Lung microvascular endothelial cell (primary cell): ENCODE measurements around the gene MAST3. TPM values are rescaled to one million over a fixed set of nuclear protein-coding genes. Genes with fewer than 3 reads are reported as not detected.
A peak's percentile ranks its signal among the peaks of the same experiment; 100 is the strongest.
"Not testable (repeated sequence)": the region's sequence is repeated elsewhere in the genome, so short reads cannot be mapped to it uniquely, and the experiment has no call there.

Source experiments
- DNase-seq, 2 donors: peaks; one replicate each; pipeline versions ENCODE4 v3.0.0 to v3.0.0-alpha.2; 2010; ENCODE audit warnings: low read depth in 2 of 2
- total RNA-seq: library from RNA; depleted of rRNA; stranded (reverse); fragments of >200 nt; gene quantifications from 2 replicates; pipeline ENCODE4 v1.2.1, GENCODE V29; 2014

MAST3 gene
- total RNA-seq, 1 donor from 2014 or later, result 2.0 TPM

DNA sequence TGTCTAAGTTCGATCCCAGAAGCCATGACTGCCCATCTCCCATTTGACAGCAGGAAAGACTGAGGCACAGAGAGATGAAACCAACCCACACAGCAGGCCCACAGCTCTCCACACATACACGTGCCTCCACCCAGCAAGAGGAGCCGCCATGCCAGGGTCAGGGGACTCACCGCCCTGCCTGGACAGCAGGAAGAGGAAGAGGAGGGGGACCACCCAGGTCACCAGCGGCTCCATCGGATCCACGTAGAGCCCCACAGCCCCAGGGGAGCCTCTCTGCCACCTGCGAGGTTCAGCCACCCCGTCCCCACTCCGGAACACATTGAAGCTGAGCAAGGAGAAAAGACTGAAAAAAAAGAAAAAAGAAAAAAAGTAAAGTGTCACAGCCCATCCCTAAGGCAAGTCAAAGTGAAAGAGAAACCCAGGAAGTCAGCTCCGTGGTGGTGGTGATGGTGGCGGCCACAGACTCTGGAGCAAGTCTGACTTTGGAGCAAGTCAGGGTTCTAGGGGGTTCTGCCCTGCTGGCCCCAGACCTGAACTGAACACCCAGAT, 10.9 kb upstream of the MAST3 start, which contains the start of gene IL12RB1:
Gene IL12RB1, minus strand, starts transcription at position 345 of the 549 bp plus-strand sequence. Its CDS starts 111 bp downstream, at position 234.
- DNase-seq, result no peak

DNA sequence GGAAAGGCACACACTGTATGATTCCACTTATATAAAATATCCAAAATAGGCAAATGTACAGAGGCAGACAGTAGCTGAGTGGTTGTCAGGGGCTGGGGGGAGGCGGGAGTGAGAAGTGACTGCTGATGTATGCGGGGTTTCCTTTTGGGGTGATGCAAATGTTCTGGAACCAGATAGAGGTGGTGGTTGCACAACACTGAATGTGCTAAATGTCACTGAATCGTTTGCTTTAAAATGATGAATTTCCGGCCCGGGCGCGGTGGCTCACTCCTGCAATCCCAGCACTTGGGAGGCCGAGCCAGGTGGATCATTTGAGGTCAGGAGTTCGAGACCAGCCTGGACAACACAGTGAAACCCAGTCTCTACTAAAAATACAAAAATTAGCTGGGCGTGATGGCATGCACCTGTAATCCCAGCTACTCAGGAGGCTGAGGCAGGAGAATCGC, 8.5 kb upstream of the MAST3 start:
- peak in 1 of 2 donors; percentile 30 for DNase-seq

DNA sequence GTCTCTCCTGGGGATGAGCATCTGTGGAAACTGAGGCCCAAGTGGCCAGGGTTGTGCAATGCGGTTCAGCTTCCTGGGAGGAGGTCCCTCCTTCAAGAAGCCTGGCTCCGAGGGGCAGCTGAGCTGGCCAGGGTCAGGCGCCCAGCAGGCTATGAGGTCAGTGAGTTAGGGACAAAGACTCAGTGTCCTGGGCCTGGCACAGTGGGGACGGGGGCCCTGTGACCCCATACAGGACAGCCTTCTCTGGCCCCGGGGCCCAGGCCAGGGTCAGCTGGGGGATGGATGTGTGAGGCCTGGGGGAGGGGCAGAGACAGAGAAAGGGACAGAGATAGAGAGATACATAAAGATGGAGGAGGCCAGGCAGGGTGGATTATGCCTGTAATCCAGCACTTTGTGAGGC, 7.9 kb upstream of the MAST3 start:
- no peak for DNase-seq

DNA sequence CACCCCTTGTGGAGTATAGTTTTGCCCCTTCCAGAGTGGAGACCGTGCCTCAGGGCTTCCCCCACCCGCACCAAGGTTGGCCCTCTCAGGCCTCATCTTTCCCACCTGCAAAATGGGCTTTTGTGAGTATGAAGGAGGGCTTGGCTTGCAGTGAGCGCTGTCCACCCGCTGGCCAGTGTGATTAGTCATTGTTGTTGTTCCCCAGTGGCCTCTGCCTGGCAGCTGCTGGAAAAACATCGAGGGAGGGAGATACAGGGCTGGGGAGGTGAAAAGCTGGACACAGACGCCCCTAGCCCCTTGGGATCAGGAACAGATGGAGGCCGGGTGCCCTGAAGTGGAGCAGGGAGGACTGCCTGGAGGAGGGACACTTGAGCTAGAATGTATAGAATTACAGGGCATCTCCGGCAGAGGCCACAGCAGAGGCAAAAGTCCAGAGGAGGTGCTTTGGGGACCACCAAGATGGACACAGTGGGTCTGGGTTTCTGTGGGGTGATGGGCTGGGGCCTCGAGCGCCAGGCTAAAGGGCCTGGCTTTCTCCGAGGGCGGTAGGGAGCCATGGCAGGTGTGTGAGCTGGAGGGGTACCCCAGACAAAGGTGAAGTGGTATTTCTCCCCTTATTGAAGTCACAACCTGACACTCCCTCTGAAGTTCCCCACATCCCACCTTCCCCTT, 6.9 kb upstream of the MAST3 start:
- DNase-seq, result peak; percentile 23 to 72

DNA sequence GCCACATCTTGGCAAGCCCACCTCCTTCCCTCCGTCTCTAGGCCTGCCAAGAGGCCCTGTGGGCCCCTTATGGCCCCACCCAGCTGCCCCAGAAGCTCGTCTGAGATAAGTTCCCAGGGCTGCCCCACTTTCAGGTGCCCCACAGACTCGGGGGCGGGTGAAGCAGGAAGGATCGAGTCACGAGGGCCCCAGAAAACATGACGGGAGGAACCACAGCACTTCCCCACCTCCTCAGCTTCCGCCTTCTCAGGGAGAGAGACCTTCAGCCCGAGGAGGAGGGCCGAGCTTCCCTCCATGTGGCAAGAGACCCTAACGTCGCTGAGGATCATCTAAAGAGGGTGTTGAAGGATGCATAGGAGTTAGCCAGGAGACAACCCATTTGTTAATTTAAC, 6.4 kb upstream of the MAST3 start:
- no peak for DNase-seq

DNA sequence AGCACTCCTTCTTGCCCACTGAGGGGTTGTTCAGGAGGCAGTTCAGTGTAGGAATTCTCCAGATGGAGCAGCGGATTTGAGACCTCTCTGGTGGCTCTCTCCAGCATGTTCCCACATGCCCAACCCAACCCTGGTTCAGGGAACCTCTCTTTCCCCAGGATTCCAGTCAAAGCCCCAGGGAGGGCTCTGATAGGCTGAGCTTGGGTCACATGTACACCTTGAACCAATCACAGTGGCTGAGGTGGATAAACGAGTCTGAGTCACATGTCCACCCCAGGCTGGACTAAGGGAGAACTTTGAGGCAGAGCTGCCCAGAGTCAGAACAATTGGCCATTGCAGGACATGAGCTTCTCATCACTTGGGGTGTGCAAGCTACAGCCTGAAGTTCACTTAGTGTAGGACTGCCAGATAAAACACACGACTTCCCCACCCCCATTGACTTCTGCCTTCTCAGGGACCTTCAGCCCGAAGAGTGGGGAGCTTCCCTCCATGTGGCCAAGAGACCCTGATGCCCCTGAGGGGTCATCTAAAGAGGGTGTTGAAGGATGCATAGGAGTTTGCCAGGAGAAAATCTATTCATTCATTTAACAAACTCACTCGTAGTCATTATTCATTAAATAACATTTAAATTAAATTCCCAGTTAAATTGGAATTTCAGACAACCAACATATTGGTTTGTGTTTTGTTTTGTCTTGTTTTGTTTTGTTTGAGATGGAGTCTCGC, 4.0 kb upstream of the MAST3 start:
- peak in 1 of 2 donors; percentile 26 for DNase-seq

DNA sequence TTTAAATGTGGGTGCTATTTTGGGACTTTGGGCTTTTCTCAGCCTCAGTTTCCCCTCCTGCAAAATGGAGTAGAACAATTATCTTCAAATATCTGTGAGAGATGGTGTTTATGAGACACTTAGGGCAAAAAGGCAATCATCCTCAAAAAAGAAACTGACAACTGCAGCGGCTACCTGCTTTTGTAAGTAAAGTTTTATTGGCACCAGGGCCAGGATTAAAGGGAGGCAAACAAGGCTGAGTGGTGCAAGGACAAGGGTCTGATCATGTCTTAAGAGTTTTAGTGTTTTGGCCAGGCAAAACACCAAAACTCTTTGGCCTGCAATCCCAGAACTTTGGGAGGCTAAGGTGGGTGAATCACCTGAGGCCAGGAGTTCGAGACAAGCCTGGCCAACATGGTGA, 1.3 kb upstream of the MAST3 start:
- no peak for DNase-seq

DNA sequence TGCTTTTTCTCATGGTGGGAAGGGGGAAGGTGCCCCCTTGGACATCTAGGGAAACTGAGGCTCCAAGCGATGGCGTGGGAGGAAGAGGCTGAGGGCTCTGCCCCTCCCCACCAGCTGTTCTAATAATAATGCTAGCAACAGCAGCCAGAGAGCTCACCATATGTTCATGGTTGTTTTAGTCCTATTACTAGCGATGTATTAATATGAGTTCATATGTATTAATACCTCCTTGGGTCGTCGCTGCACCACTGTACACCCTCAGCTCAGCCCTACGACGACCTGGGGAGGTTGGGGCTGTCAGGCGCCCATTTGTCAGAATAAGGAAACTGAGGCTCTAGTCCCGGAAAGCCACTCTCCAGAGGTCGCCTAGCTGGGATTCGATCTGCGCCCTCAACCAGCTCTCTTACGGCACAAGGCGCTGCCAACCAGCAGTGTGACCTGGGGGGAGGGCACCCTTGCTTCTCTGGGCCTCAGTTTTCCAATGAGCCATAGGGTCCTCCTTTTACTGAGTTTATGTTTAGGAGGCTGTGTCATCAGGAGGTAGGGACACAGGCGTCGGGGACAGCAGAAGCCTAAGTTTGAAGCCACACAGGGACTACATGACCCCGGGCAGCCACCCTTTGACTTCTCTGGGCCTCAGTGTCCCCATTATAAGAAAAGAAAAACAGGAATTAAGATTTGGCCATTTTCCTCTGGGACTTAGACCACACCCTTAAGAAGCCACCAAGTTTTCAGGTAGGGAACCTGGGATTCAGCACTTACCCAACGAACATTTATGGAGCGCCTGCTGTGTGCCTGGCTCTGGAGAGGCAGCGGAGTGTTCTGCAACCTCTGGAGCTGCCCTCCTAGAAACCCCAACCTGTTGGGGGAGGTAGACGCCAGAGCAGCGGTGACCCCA, 664 bp downstream of the MAST3 start:
- no peak for DNase-seq

DNA sequence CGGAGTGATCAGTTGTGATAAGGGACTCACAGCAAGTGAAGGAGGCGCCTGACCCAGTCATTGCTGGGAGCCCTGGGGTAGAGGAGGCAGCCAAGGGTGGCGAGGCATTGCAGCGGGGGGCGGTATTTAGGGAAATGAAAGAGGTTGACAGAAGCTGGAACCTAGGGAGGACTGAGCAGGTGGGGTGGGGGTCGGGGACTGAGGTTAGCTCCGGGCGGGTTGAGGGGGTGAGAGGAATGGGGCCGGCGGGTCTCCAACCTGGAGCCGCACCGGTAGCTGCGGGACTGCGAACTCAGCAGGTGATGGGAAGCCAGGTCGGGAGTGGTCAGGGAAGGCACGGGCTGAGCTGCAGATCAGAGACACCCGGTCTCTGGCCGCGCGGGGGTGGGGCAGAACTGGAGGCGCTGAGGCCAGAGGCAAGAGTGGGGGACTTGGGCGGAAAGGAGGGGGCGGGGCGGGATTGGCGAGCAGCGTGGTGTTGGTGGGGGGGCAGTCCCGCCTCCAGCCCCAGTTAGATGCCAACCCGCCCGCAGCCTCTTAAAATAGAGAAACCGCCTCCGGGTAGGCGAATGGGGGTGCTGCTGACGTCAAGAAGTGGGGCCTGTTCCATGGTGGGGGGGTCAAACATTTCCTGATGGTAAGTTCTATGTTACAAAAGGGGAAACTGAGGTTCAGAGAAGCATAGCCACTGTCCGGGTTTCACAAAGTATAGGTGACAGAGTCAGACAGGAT, 1.5 kb downstream of the MAST3 start:
- no peak for DNase-seq

DNA sequence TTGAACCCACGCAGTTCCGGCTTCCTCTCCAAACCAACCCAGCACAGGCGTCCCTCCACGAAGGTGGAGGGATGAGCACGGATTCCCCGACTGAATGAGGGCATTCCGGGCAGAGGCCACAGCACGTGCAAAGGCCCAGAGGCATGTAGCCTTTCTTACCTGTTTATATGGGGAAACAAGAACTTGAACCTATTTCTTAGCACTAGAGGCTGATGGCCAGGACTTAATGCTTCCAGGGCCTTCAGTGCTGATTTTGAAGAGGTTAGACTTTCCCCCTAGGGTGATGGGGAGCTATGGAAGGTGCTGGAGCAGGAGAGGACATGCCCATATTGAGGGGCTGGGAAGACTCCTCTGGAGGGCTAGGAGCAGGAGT, 2.0 kb downstream of the MAST3 start:
- DNase-seq, result no peak

DNA sequence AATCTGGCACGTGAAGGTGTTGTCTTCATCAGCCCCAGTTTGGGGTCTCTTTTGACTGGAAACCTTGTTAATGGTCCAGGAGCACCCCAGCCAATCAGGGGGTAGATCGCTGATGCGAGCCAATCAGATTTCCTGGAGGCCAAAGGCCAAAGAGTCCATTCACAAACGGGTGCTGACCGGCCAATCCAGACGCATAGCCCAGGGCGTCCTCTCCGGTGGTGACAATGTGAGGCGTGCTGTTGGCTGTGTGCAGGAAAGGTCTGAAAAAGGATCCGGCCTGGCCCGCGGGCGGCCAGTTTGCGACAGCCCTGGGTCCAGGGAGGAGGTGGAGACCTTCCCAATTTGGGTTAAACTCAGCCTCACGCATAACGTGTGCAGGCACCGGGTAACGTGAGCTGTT, 3.1 kb downstream of the MAST3 start:
- peak in 1 of 2 donors; percentile 32 for DNase-seq

DNA sequence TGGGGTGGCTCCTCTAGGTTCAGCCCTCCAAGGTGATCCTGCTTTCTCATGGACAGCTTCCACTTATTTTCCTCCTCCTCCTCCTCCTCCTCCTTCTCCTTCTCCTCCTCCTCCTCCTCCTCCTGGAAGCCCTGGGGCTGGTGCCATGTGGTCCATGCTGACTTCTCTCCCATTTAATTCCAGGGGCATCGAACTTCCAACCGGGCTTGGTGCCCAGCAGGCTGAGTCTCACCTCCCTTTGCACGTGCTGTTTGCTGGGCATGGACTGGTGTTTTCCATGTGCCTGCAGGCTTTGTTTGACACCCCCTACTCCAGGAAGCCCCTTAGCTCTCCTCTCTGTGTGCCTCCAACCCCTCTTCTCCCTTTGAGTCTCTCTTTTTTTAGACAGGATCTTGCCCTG, 3.7 kb downstream of the MAST3 start:
- no peak for DNase-seq

DNA sequence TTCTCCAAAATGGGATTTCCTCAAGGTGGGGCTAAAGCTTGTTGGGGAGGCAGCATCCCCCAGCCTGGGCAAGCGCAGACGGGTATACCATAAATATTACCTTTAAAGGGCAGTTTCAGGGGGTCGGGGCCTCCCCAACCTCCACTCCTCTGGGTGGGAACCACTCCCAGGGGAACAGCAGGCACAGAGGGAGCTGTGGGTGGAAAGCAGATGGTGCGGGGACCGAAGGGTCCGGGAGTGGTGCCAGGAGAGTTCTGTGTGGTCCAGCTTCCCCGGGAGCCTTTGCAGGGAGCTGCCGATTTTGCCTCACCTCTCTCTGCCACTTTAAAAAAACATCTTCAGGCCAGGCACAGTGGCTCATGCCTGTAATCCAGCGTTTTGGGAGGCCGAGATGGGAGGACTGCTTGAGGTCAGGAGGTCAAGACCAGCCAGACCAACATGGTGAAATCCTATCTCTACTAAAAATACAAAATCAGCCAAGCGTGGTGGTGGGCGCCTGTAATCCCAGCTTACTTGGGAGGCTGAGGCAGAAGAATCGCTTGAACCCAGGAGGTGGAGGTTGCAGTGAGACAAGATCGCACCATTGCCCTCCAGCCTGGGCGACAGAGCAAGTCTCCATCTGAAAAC, 5.5 kb downstream of the MAST3 start:
- no peak for DNase-seq

DNA sequence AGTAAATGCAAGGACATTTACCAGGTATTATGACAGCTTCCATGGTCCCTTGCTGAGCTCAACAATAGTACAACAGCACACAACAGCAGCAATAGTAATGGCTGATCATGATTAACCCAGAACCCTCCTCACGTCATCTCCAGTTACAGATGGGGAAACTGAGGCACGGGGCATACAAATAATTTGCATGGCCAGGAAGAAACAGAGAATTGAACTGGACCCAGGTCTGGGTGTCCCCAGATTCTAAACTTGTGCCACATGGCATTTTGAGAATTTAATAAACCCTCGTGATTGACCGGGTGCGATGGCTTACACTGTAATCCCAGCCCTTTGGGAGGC, 7.2 kb downstream of the MAST3 start:
- DNase-seq, result no peak

DNA sequence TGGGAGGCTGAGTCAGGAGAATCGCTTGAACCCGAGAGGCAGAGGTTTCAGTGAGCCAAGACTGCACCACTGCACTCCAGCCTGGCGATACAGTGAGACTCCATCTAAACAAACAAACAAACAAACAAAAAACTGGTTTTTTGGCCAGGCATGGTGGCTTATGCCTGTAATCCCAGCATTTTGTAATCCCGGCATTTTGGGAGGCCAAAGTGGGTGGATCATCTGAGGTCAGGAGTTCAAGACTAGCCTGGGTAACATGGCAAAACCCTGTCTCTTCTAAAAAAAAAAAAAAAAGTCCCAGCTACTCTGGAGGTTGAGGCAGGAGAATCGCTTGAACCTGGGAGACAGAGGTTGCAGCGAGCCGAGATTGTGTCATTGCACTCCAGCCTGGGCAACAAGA, 7.7 kb downstream of the MAST3 start:
- DNase-seq, result not testable (repeated sequence)

DNA sequence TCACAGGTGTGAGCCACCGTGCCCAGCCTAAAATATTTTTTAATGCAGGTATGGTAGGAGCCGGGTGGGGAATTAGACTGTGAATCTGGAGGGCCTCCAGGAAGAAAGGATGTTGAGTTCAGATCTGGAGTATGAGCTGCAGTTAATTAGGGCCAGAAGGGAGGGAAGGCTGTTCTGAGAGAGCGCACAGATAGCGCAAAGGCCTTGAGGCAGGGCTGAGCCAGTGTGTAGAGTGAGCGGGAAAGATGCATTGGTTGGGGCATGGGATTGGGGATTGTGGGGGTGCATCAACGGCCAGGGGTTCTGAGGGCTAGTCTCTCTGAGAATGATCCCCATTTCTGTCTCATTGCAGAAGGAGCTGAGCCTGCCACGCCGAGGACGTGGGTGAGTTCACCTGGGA, 9.7 kb downstream of the MAST3 start:
- no peak for DNase-seq

DNA sequence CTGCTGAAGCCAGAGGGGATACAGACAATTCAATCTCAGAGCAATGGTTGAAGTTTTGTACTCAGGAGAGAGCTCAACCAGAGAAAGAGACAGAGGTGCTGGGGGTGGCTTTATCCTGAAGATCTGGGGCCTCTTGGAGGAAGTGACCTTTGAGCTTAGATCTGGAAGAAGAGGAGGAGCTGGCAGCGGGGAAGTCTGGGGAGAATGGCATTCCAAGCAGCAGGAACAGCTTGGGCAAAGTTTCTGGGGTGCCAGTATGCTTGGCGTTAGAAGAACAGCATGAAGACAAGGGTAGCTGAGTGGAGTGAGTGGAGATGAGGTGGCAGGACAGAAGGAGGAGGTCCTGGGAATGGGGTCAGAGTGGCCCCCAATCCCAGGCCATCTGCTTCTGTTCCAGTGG, 11.3 kb downstream of the MAST3 start:
- DNase-seq, result no peak

DNA sequence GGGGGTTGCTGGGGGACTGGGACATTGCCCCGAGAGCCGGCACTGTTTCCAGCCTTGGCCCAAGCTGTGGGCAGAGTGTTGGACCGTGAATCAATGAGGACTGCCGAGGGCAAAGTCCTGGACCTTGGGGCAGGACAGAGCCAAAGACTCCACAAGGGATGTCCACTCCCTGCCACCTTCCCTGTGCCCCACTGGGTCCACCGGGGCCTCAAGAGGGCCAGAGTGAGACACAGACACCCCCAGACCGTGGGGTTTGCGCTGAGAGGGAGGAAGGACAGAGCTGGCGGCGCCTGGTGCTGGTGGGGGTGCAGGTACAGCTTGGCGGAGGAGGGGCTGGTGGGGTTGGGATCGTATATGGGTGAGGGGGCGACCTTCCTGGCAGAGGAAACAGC, 11.8 kb downstream of the MAST3 start:
- DNase-seq, result no peak

DNA sequence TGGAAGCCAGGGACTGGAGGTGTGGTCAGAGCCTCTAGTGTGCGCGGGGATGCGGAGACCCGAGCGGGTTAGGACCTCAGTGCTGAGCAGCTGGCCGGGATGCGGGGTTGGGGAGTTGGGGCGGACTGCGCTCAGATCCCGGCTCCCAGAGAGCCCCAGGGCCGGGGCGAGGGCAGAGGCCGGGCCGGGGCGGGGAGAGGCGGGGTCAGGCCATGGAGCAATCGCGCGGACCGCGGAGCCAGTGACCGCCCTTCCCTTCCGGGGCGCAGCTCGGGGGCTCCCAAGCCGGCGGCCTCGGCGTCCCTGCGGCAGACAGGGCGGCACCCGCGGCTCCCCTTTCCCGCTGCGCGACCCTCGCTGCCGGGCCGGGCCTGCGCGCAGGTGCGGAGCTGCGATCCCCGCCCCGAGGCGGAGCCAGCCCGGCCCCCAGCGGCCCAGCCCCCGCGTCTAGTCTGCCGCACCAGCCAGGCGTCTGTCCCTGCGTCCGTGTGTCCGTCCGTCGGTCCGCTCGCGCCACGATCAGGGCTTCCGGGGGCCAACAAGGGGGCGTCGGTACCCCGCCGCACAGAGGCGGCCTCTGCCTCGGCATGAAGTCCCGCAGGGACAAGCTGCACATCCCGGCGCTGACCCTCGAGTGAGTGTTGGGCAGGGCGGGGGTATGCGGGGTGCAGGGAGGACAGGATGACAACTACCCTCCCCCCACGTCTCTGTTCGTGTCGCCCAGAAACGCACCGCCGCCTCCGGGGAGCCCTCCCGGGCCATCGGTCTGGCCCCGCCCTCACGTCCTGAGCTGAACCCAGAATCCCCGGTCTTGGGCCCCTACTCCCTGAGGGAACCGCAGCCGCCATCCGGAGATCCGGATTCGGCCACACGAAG, 12.4 kb downstream of the MAST3 start:
- no peak for DNase-seq
